ENCODE data around the gene CTIF. TPM values are rescaled to one million over a fixed set of nuclear protein-coding genes. Genes with fewer than 3 reads are reported as not detected.

CTIF gene
- total RNA-seq, 6 donors from 2014 or later, result 32.1 to 62.4 (median 47.8) TPM

DNA sequence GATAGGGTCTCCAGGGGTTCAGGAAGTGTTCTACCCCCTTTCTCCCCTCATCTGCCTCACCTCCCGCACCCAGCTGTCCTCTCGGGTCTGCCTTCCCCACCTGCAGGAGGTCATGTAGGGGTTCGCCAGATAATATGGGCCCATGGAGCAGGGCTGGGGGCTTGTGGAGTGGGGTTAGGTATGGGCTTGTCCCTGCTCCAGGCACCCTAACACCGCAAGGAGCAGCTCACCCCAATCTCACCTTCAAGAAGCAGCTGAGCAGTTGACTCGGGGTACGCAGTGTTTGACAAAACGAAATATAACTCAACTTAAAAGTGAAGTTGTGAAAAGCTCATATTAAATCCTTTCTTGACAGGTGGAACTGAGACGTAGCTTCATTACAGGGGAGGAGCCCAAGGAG is 99.6 kb downstream of the CTIF start:
- Histone ChIP-seq H3K9me3 (no peaks in the 10 kb centered on the region), H3K27me3 (no peaks in the 10 kb centered on the region), H3K27ac (no peak overlapping the region), H3K36me3 (peaks cover 0 to 13% (median 2%) of the 10 kb centered on the region in 4 donors), H3K4me3 (no peak overlapping the region), H3K4me1 (no peaks in the 10 kb centered on the region)
- 95 to 100% methylated on average over 8 of the region's 8 CpGs for WGBS, 2 donors
- no peak for DNase-seq
- no peak for TF ChIP-seq POLR2A (IDR thresholded peaks at IDR 0.05)
- TF ChIP-seq, protein P1, sequence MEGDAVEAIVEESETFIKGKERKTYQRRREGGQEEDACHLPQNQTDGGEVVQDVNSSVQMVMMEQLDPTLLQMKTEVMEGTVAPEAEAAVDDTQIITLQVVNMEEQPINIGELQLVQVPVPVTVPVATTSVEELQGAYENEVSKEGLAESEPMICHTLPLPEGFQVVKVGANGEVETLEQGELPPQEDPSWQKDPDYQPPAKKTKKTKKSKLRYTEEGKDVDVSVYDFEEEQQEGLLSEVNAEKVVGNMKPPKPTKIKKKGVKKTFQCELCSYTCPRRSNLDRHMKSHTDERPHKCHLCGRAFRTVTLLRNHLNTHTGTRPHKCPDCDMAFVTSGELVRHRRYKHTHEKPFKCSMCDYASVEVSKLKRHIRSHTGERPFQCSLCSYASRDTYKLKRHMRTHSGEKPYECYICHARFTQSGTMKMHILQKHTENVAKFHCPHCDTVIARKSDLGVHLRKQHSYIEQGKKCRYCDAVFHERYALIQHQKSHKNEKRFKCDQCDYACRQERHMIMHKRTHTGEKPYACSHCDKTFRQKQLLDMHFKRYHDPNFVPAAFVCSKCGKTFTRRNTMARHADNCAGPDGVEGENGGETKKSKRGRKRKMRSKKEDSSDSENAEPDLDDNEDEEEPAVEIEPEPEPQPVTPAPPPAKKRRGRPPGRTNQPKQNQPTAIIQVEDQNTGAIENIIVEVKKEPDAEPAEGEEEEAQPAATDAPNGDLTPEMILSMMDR (IDR thresholded peaks at IDR 0.05), result no peak
- TF ChIP-seq EP300 (IDR thresholded peaks at IDR 0.05), result no peak
- TF ChIP-seq POLR2AphosphoS5 (IDR thresholded peaks at IDR 0.05), result no peak
- ATAC-seq (ENCODE audit: low FRiP score in 2 of 2), result no peak

DNA sequence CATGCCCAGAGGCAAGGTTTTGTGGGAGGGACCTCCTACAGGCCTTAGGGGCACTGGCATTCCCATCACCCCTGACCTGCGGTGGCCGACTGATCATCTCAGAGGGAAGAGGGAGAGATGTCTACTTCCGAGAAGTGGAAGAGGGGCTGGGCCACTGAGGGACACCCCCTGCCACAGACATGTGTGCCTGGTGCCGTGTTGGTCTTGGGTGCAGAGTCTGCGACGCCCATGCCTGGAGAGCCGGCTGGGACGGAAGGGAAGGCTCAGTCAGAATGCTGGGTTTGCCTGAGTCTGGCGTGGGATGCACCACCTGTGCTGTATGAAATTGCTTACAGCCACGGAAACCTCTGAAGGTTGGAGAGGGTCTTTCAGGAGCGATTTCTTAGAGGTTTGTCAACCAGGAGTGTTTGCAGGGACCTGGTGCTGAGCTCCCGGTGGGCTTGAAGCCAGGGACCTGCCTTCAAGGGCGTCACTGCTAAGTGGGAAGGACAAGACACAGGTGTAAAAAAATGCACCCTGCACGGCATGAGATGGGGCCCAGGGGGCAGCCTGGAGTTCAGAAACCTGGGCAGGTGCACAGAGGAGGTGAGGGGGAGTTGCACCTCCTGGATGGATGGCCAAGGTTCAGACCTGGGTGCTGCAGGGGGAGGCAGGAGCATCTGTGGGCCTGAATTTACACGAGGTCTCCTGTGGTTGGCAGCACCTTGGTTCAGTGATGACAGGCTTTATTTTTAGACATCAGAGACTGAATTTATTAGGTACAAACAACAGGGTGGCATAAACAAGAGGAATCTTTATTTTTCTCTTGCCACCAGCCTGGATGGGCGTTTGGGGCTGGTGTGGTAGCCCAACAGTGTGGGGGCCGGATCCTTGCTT is 100.3 kb downstream of the CTIF start:
- DNase-seq (peak in 1 of 2 donors; percentile 30), ATAC-seq (ENCODE audit: low FRiP score in 2 of 2) (no peak)
- 89 to 94% methylated on average over 15 to 17 of the region's 17 CpGs for WGBS, 2 donors
- H3K4me3 ChIP-seq, result no peak overlapping the region
- no peaks in the 10 kb centered on the region for H3K9me3 ChIP-seq
- no peaks in the 10 kb centered on the region for H3K4me1 ChIP-seq
- H3K27me3 ChIP-seq, result no peaks in the 10 kb centered on the region
- no peak overlapping the region for H3K27ac ChIP-seq
- TF ChIP-seq, protein P1 (IDR thresholded peaks at IDR 0.05), result no peak
- no peak for TF ChIP-seq POLR2A (IDR thresholded peaks at IDR 0.05)
- TF ChIP-seq EP300 (IDR thresholded peaks at IDR 0.05), result no peak
- TF ChIP-seq POLR2AphosphoS5 (IDR thresholded peaks at IDR 0.05), result no peak
- peaks cover 0 to 13% (median 2%) of the 10 kb centered on the region in 4 donors for H3K36me3 ChIP-seq

DNA sequence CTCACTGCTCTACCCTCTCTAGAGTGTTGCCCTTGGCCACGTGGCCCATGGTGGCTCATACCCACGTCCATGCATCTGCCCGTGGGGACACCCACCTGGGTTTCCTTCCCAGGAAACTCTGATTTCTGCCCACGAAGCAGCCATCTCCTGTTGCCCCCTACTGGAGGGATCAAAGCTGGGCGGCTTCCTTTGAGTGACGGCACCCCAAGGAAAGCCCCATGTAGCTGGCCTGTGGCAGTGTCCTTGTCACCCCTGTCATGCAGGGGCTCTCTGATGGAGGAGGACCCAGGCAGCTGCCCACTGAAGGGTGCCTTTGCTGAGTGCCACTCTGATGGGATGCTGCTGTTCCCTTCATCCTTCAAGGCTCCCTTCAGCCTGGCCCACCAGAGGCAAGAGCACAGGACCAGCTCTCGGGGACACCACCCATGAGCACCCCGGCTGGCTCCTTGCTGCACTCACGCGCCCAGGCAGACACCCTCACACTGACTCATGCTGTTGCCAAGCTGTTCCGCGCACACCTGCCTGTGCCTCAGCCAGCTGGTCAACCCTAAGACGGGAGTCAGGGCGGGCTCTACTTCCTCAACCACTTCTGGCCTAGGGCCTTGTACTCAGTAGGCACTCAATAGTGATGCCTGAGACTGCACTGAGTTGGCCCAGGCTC is 101.1 kb downstream of the CTIF start:
- no peak for TF ChIP-seq POLR2AphosphoS5 (IDR thresholded peaks at IDR 0.05)
- TF ChIP-seq, protein P1 (IDR thresholded peaks at IDR 0.05), result peak in 2 of 6 experiments; percentile 13 to 23
- H3K9me3 ChIP-seq, result no peaks in the 10 kb centered on the region
- no peak overlapping the region for H3K4me3 ChIP-seq
- H3K27me3 ChIP-seq, result no peaks in the 10 kb centered on the region
- 86 to 89% methylated on average over 3 to 14 of the region's 14 CpGs for WGBS, 2 donors
- DNase-seq (peak in 1 of 2 donors; percentile 50), ATAC-seq (ENCODE audit: low FRiP score in 2 of 2) (no peak)
- peaks cover 0 to 13% (median 2%) of the 10 kb centered on the region in 4 donors for H3K36me3 ChIP-seq
- no peaks in the 10 kb centered on the region for H3K4me1 ChIP-seq
- no peak overlapping the region for H3K27ac ChIP-seq

DNA sequence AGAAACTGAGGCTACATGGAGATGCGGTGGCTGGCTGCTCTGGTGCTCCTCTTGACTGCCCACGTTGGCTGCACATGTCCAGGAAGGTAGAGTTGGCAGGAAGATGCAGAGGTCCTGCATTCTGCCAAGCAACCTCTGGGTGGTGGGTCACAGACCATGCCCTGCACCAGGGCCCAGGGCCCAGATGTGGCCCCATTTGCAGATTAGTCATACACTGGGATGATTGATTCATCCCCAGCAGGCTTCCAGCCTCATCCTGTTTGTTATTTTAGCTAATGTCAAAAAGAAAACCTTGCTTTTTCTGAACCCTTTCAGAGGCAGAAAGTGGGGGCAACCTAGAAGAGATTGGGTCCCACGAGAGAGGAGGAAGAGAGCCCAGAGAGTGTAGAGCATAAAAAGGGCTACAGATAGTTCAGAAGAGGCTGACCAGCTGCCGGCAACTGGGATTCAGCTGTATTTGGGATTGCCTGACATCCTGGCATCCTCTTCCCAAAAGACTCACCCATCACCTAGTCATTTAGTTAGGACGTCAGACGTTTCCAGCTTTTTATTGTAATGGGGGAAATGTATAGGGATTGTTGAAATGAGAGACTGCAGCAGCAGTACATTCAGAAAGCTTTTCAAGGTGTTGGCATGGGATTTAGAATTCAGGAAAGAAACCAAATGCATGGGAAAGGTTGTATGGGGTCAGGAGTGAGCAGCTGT is 101.9 kb downstream of the CTIF start:
- peaks cover 0 to 13% (median 2%) of the 10 kb centered on the region in 4 donors for H3K36me3 ChIP-seq
- no peak overlapping the region for H3K4me3 ChIP-seq
- H3K4me1 ChIP-seq, result no peaks in the 10 kb centered on the region
- TF ChIP-seq POLR2AphosphoS5 (IDR thresholded peaks at IDR 0.05) (no peak), POLR2A (IDR thresholded peaks at IDR 0.05) (no peak), EP300 (IDR thresholded peaks at IDR 0.05) (no peak)
- TF ChIP-seq, protein P1 (IDR thresholded peaks at IDR 0.05), result no peak
- no peak for DNase-seq
- no peak for ATAC-seq (ENCODE audit: low FRiP score in 2 of 2)
- H3K27ac ChIP-seq, result no peak overlapping the region
- no peaks in the 10 kb centered on the region for H3K27me3 ChIP-seq
- WGBS, 2 donors, result 87 to 94% methylated on average over 6 of the region's 6 CpGs
- H3K9me3 ChIP-seq, result no peaks in the 10 kb centered on the region
